ENCODE measurements around the gene GIMAP8. TPM values are rescaled to one million over a fixed set of nuclear protein-coding genes. Genes with fewer than 3 reads are reported as not detected.

Gene GIMAP8
- total and polyA plus RNA-seq, 7 donors, result 4.4 to 11.9 (median 6.3) TPM

DNA sequence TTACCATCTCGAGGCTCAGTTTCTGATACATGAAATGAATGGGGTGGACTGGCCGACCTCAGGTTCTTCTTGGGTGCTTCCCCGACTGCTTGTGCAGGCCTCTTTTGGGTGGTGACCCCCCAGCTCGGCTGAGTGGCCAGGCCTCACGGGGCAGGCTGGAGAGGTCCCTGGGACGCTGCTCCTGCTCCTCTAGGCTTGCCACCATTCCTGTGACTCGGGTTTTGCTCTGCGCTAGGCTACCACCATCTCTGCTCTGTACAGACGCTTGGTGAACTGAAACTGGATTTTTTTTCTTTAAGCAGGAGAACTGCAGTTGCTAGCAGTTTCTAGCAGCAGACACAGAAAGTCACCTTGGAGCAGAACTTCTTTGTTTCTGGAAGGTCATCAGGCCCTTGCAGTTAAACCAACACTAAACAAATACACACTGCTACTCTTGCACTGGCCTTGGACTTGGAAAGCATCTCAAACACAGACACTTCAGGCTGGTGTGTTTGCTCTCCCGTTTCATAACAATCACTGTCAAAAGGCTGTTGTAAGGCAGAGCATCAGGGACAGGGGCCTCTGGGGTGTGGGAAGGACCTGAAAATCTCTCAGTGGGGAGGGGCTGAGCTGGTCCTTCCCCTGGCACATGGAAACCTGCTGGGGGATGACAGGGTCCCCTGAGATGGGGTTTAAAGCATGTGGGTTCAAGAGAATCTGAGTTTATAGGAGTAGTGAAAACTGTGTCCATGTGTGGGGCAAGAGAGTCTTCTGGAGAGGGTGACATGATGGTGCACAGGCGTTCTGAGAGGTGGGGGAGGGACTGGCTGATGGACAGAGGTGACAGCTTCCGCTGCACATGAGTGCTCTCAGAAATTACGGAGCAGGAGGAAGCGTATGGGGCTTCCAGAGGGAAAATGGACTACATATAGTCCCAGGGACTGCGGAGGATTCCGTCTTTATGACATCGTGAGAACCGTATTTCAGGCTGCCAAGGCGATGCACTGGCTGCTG is 35.0 kb upstream of the GIMAP8 start:
- peaks cover 0 to under 1% of the 10 kb centered on the region in 2 donors for H3K36me3 ChIP-seq (ENCODE audit: insufficient read depth in 1 of 2, low read depth in 1 of 2)
- no peak overlapping the region for H3K4me3 ChIP-seq
- no peak overlapping the region for H3K27ac ChIP-seq
- H3K9me3 ChIP-seq, result no peaks in the 10 kb centered on the region
- WGBS, 3 donors, result 86 to 93% (median 89%) methylated on average over 19 of the region's 19 CpGs
- DNase-seq (no peak), ATAC-seq (no peak)
- H3K27me3 ChIP-seq (ENCODE audit: insufficient read depth in 3 of 3, low read length in 2 of 3), result no peaks in the 10 kb centered on the region
- H3K4me1 ChIP-seq, result no peaks in the 10 kb centered on the region
- TF ChIP-seq, protein P1, sequence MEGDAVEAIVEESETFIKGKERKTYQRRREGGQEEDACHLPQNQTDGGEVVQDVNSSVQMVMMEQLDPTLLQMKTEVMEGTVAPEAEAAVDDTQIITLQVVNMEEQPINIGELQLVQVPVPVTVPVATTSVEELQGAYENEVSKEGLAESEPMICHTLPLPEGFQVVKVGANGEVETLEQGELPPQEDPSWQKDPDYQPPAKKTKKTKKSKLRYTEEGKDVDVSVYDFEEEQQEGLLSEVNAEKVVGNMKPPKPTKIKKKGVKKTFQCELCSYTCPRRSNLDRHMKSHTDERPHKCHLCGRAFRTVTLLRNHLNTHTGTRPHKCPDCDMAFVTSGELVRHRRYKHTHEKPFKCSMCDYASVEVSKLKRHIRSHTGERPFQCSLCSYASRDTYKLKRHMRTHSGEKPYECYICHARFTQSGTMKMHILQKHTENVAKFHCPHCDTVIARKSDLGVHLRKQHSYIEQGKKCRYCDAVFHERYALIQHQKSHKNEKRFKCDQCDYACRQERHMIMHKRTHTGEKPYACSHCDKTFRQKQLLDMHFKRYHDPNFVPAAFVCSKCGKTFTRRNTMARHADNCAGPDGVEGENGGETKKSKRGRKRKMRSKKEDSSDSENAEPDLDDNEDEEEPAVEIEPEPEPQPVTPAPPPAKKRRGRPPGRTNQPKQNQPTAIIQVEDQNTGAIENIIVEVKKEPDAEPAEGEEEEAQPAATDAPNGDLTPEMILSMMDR (IDR thresholded peaks at IDR 0.05), result no peak
- intact Hi-C loops (cut with DNase I), result no loop called here

DNA sequence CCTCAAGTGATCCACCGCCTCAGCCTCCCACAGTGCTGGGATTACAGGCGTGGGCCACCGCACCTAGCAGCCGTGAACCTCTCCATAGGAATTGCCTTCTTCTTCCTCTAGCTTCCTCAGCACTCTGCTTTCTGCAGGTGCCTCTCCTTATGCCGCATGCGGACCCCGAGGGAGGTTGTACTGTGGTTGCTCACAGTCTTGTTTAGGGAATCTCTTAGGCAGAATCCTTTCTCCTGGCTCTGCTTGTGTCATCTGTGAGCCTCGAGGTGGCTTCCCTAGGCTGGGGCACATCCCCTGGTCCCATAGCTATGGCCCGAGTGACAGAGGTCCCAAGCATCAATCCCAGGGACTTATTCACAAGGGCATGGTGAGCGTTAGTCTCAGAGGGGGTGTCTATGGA is 33.2 kb upstream of the GIMAP8 start:
- H3K4me3 ChIP-seq, result no peak overlapping the region
- H3K27ac ChIP-seq, result no peak overlapping the region
- ATAC-seq (no peak), DNase-seq (no peak)
- TF ChIP-seq, protein P1 (IDR thresholded peaks at IDR 0.05), result no peak
- H3K4me1 ChIP-seq, result no peaks in the 10 kb centered on the region
- no peaks in the 10 kb centered on the region for H3K9me3 ChIP-seq
- H3K27me3 ChIP-seq (ENCODE audit: insufficient read depth in 3 of 3, low read length in 2 of 3), result no peaks in the 10 kb centered on the region
- 90 to 97% (median 96%) methylated on average over 10 of the region's 10 CpGs for WGBS, 3 donors
- no peaks in the 10 kb centered on the region for H3K36me3 ChIP-seq (ENCODE audit: insufficient read depth in 1 of 2, low read depth in 1 of 2)
- intact Hi-C loops (cut with DNase I), result no loop called here

DNA sequence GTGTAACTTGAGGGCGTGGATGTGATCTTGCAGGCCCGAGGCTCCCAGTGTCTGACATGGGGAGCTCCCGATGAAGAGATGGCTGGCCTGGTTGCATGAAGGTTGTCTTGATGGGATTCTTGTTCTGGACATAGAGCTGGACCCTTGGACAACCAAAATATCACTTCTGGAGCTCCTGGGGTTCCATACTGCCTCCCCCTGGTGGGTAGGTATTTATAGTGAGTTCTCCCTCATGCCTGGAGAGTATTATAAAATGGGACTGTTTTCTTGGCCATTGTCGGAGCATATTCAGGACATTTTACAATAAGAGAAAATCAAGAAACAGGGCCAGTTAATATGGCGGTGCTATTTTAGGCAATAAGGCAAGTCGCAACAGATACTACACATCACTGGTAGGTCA is 32.6 kb upstream of the GIMAP8 start:
- Histone ChIP-seq H3K27me3 (ENCODE audit: insufficient read depth in 3 of 3, low read length in 2 of 3) (no peaks in the 10 kb centered on the region), H3K27ac (no peak overlapping the region), H3K4me3 (no peak overlapping the region), H3K9me3 (no peaks in the 10 kb centered on the region), H3K4me1 (no peaks in the 10 kb centered on the region), H3K36me3 (ENCODE audit: insufficient read depth in 1 of 2, low read depth in 1 of 2) (no peaks in the 10 kb centered on the region)
- no peak for DNase-seq
- TF ChIP-seq, protein P1 (IDR thresholded peaks at IDR 0.05), result no peak
- 91 to 96% (median 94%) methylated on average over 6 of the region's 6 CpGs for WGBS, 3 donors
- intact Hi-C loops (cut with DNase I), result no loop called here
- no peak for ATAC-seq

DNA sequence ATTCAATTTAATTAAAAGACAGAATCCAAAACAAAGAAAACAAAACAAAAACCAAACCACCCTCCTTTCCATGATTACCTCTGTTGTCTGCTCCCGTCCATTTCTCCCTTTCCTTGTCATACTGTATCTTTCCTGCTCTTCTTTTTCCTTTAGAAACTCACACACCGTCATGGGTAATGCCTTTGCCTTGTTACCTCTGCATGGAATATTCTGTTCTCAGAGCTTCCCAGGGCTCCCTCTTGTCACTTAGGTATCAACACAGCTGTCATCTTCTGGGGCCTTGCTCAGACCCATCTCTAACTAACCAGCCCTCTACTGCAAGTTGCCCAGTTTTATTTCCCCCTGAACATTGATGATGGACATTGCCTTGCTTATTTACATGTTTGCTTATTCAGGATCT is 30.2 kb upstream of the GIMAP8 start:
- H3K4me3 ChIP-seq, result no peak overlapping the region
- TF ChIP-seq, protein P1 (IDR thresholded peaks at IDR 0.05), result no peak
- WGBS, 3 donors, result 77 to 85% (median 83%) methylated on average over 2 of the region's 2 CpGs
- DNase-seq (no peak), ATAC-seq (no peak)
- no peaks in the 10 kb centered on the region for H3K4me1 ChIP-seq
- no peaks in the 10 kb centered on the region for H3K27me3 ChIP-seq (ENCODE audit: insufficient read depth in 3 of 3, low read length in 2 of 3)
- H3K9me3 ChIP-seq, result no peaks in the 10 kb centered on the region
- intact Hi-C loops (cut with DNase I), result loop anchor here in 1 of 2 donors (2.0 to 10.0 kb wide), 2 partner anchors 63 to 135 kb away; no protein-coding TSS in a partner anchor
- no peaks in the 10 kb centered on the region for H3K36me3 ChIP-seq (ENCODE audit: insufficient read depth in 1 of 2, low read depth in 1 of 2)
- H3K27ac ChIP-seq, result no peak overlapping the region
